HG03342 (cell line): ENCODE data around the gene DNAL4.

Experiments used
- ATAC-seq: cut with Tn5 transposase; IDR thresholded peaks from one replicate; pipeline ENCODE4 v1.9.1; 2021; ENCODE audit warnings: mild to moderate bottlenecking, moderate library complexity; ENCODE audit not compliant: unreplicated experiment

Gene DNAL4

DNA sequence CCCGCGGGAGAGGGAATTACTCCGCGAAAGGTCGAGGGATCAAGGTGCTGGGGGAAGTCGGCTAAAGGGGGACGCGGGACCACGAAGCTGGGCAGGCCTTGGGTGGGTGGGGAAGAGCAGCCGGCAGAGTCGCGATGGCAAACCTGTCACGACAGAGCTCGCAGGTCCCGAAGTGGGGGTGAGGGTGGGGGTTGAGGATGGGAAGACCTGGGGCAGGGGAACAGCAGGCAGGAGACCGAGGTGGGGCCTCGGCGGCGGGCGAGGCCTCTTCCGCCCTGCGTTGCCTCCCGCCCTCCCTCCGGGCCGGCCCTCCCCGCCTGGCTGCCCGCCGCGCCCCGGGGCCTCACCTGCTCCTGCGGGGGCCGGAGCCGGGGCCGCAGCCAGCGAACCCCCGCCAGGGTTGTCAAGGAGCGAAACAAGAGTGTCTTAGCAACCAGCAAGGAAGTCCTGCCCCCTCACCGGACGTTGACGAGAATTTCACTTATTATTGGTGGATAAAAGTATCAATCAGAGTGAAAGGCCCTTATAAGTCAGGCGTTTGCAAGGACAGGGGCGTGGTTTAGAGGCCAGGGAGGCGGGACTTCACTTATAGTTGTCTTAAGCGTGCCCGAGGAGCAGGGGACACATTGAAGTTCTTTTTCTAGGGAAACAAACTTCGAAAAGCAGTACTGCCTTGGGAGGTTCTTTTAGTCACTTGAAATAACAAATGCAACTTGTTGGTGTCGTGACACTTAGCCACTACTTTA lies at the start of gene DNAL4:
TSS of gene DNAL4 (minus strand) at position 423 of the 746 bp plus-strand sequence. CDS start 11,412 bp downstream, outside the sequence.
- ATAC-seq, result peak; percentile 95

DNA sequence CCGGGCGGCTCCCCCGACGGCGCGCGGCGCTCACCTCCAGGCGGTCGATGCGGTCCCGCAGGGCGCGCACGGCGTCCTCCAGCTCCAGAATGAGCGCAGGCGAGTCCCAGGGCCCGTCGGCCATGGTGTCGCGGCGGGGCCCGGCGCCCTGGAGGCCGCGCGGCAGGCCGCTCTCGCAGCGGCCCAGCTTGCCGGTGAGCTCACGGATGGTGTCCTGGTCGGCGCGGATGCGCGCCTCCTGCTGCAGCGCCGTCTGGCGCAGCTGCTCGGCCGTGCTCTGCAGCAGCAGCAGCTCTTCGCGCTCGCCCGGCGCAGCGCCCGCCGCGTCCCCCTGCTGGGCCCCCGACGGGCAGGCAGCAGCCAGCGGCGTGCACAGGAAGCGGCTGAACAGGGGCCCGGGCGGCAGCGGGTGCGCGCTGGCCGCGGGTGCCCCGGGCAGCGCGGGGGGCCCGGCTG lies 49.3 kb upstream of the DNAL4 start:
- ATAC-seq, result no peak

- no peak for ATAC-seq
Observed at GRCh38 chr22:38842512-38843200, 48.7 kb upstream of the DNAL4 start.

- ATAC-seq, result no peak
Observed at GRCh38 chr22:38841635-38842034, 47.7 kb upstream of the DNAL4 start.

GRCh38 chr22:38841211-38841610 lies 47.3 kb upstream of the DNAL4 start:
- no peak for ATAC-seq

DNA sequence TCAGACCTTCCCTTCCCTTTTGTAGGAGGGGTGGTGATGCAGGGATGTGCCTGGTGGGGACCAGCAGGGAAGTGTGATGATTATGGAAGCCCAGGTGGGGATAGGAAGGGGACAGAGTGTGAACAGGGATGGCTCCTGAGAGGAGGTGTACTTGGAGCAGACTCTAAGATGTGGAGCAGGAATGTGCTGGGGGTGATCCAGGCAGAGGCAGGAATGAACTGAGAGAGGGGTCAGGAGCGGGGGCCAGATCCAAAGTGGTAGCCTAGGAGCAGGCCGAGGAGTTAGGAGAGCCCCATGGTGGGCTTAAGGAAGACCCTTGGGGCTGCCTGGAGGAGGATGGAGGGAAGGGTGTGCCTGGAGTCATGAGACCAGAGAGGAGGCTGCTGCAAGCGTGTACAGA lies 46.2 kb upstream of the DNAL4 start:
- no peak for ATAC-seq

GRCh38 chr22:38839686-38840085 lies 45.7 kb upstream of the DNAL4 start:
- no peak for ATAC-seq

GRCh38 chr22:38837414-38837928 lies 43.5 kb upstream of the DNAL4 start:
- ATAC-seq, result no peak

- no peak for ATAC-seq
Observed at GRCh38 chr22:38835888-38836301, 42.0 kb upstream of the DNAL4 start.

DNA sequence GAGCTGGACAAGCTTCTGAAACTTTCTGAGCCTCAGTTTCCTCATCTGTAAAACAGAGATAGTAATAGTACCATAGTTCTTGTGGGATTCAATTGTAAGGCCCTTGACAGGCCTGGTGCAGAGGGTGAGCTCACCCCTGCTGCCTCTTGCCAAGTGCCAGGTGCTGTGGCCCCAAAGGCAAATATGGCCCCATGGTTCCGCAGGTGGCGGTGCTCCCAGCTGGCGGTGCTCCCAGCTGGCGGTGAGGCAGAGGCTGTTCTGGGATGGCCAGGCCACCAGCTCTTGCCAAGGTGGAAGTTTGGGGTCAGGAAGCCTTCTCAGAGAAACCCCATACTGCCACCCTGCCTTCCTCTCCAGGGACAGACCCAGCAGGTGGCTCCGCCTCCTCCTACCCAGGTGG lies 41.0 kb upstream of the DNAL4 start:
- ATAC-seq, result no peak

GRCh38 chr22:38834215-38834953 lies 40.4 kb upstream of the DNAL4 start:
- ATAC-seq, result no peak

DNA sequence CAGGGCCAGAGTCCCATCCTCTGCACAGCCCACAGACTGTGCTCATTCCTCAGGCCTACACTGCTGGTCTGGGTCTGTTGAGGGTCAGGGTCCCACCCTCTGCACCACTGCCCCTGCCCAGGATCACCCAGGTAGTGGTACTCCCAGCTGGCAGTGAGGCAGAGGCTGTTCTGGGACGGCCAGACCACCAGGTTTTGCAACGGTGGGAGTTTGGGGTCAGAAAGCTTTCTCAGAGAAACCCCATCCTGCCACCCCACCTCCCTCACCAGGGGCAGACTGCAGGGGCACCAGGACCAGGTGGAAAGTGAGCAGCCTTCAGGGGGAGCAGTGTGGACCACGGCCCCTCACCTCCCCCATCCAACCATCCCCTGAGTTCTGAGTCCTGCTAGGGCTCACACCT lies 39.1 kb upstream of the DNAL4 start:
- ATAC-seq, result no peak

DNA sequence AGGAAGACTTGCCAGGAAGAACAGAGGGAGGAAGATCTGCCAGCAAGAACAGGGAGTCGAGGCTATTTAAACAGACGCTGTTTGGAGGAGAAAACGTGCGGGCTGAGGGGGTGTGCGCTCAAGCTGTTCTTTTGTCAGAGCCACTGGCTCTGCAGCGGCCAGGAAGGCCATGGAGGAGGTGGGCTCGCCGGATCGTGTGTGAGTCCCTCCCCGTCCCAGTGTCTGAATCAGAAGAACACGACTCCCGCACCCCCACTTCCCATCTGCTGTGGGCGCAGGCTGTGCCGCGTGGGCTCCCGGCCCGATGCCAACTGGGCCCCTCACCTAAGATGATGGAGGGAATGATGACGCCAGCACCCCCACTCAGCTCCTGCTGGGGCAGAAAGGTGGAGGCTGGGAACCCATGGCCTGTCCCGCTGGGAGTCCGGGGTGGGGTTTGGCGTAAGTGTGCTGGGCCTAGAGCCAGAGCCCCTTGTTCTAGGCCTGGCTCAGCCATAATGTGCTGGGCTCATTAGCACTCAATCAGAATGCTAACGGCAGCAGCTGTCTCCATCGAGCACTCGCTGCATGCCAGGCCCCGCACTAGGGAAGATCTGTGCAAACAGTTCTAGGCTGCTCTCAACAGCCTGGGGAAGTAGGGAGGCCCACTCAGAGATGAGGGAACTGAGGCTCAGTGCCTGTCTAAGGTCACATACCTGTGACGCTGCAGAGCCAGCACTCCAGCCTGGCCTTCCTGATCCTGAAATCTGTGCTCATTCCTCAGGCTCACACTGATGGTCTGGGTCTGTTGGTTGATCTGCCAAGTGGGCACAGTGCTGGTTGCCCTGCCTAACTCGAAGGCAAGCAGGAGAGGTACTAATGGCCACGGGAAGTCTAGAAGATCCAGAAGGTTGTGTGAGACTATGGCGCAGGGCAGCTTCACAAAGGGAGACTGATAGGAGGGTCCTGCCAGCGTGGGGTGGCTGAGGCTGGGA lies 38.3 kb upstream of the DNAL4 start:
- no peak for ATAC-seq

DNA sequence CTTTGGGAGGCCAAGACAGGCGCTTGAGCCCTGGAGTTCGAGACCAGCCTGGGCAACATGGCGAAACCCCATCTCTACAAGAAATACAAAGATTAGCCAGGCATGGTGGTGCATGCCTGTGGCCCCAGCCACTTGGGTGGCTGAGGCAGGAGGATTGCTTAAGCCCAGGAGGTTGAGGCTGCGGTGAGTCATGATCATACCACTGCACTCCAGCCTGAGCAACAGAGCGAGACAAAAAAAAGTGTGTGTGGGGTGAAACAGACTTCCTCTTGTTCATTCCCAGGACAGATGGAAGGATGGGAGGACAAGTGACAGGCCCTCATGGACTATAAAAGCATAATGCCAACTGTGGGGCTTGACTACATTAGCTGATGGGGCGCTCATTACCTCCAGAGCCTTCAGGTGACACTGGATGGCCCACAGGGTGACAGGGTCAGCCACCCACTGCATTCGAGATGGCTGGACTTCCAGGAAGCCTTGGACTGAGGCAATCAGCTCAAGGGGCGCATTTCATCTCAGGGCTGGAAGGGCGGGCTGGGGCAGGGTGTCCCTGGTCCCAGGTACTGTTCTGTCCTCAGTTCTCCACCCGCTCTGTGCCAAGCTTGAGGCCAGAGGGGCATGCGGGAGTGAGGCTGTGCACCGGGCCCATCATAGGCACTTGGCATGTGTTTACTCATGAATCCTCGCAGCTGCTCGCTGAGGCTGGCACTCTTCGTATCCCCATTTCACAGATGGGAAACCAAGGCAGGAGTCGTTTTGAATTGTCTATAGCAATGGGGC lies 37.4 kb upstream of the DNAL4 start:
- no peak for ATAC-seq

DNA sequence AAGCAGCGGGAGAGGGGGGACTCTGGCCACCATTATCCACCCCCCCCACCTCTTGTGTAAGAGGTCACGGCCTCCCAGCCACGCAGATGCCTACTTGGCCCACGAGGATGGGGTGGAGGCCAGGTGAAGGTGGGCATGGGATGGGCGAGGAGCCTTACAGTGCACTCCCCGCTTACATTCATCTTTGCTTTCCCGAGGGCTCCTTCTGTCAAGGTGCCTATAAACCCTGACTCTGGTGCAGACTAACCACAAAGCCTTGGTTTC lies 36.8 kb upstream of the DNAL4 start:
- no peak for ATAC-seq

DNA sequence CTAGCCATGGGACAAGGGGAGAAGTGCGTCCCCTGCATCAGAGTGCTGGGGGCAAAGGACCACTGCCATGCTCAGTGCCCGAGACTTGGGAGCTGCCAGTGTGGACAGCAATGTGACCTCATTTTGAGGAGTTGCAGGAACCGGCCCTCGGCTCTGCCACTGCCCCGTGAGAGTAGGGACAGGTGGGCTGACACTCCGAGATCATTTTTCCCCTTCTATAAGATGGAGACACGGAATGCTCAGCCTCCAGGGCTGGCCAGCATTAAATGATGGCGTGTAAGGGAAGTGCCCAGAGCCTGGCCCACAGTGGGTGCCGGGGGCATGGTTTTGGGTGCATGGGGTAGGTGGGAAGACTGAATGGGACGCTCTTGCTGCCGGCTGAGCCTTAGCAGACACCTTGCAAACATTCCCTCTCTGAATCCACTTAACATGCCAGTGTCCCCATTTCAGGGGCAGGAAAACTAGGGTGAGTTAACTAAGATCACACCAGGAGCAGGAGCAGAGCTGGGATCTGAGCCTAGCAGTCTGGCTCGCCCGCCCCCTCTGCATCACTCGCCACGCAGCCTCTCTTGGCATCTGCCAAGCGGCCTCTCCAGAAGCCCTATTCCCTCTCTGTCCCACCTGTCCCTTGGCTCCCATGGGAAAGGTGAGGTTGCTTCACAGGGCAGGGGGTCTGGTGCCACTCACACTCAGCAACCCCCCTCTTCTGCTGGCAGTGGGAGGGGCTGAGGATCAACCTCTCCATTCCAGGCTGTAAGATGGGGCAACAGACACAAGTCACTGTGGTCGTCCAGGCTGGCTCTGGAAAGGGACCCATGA lies 36.3 kb upstream of the DNAL4 start:
- no peak for ATAC-seq

DNA sequence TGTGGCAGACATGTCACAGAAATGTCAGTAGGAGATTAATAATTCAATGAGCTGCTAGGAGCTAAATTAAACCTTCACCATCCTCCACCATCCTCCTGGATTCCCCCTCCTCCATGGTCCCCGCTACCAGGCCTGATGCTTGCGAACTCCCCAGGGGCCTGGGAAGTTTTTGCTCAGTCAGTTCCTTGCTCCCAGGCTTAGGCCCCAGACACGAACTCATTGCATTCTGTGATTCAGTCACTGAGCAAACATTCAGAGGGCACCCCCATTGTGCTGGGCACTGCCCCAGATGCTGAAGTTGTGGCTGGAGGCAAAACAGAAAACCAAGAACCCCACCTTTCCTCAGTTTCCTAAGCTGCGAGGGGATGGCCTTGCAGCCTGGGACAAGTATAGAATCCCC lies 35.5 kb upstream of the DNAL4 start:
- ATAC-seq, result no peak

DNA sequence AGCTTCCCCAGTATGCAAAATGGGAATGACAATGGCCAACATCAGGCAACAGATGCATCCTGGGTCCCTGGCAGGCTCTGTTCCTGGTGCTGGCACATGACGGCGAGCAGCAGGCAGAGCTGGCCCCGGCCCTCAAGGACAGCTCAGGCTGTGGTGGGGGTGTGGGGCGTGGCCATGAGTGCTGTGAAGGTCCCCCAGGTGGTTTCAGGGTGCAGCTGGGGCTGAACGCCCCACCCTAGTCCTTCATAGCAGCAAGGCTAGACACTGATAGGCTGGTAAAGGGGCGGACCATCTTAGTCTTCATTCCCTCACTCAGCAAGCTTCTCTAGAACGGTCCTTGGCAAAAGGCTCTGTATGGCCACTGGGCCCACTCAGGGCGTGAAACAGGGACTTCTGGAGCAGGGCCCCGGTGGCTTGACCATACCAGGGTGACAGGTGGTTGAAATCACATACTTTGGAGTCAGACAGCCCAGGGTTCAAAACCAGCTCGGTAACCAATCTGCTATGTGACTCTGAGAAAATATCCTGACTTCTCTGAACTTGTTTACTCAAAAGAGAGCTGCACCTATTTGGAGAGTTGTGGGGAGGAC lies 34.8 kb upstream of the DNAL4 start:
- ATAC-seq, result no peak

- no peak for ATAC-seq
Observed at GRCh38 chr22:38828191-38828590, 34.2 kb upstream of the DNAL4 start.
